WTC11 (cell line): ENCODE results near the gene TUBB2A. TPM values are rescaled to one million over a fixed set of nuclear protein-coding genes. Genes with fewer than 3 reads are reported as not detected.

ENCODE experiments used
- ATAC-seq: fragments of 200-7000 bp; cut with Tn5 transposase; 2 replicates; pipeline ENCODE4 v1.10.0; 2021; ENCODE audit warnings: mild to moderate bottlenecking, moderate library complexity
- CTCF ChIA-PET: fragments of 300-600 bp; sonication (Branson Sonifier 250); formaldehyde crosslinking; loops from one replicate; lab custom pipeline; 2021; ENCODE audit warnings: antibody characterized with exemption; lab: Charles Lee
- POLR2A ChIA-PET: fragments of 350-600 bp; sonication (Branson Sonifier 250); formaldehyde crosslinking; loops from one replicate; lab custom pipeline; 2021; ENCODE audit warnings: antibody characterized with exemption; lab: Charles Lee
- DNase-seq: peaks from one replicate; pipeline ENCODE4 v3.0.0; 2021; ENCODE audit warnings: low spot score
- H3K27ac Mint-ChIP-seq: 2 replicates; pipeline ENCODE4 v1.8.0; 2021; ENCODE audit warnings: mixed read lengths
- H3K27me3 Mint-ChIP-seq: 2 replicates; pipeline ENCODE4 v1.8.0; 2021; ENCODE audit warnings: low read depth, mild to moderate bottlenecking, moderate library complexity, mixed read lengths
- H3K36me3 Mint-ChIP-seq: 2 replicates; pipeline ENCODE4 v1.8.0; 2021; ENCODE audit warnings: mixed read lengths
- H3K4me1 Mint-ChIP-seq: 2 replicates; pipeline ENCODE4 v1.8.0; 2022; ENCODE audit warnings: mixed read lengths
- H3K4me3 Mint-ChIP-seq: 2 replicates; pipeline ENCODE4 v1.8.0; 2021; ENCODE audit warnings: mild to moderate bottlenecking, moderate library complexity, mixed read lengths
- H3K9me3 Mint-ChIP-seq: 2 replicates; pipeline ENCODE4 v1.8.0; 2021; ENCODE audit warnings: mixed read lengths
- CBFB ChIP-seq: sonication (generic); formaldehyde crosslinking; IDR thresholded peaks from 2 replicates; pipeline ENCODE4 v1.8.1; 2022; ENCODE audit warnings: mild to moderate bottlenecking, low read depth, missing genetic modification reagents
- CTCF ChIP-seq: fragments of 200-600 bp; IDR thresholded peaks from 2 replicates; pipeline ENCODE4 v1.8.0; 2022; ENCODE audit warnings: antibody characterized with exemption
- E2F1 ChIP-seq: sonication (generic); formaldehyde crosslinking; IDR thresholded peaks from 2 replicates; pipeline ENCODE4 v1.8.0; 2022; ENCODE audit warnings: mild to moderate bottlenecking, missing genetic modification reagents
- EMX1 ChIP-seq: fragments of 250-450 bp; sonication (Bioruptor Pico); IDR thresholded peaks from 2 replicates; pipeline ENCODE4 v1.8.0; 2021; ENCODE audit warnings: mild to moderate bottlenecking
- NFE2L1 ChIP-seq: sonication (generic); formaldehyde crosslinking; IDR thresholded peaks from 2 replicates; pipeline ENCODE4 v1.8.1; 2023; ENCODE audit warnings: missing genetic modification reagents
- NFYB ChIP-seq: sonication (generic); formaldehyde crosslinking; conservative IDR thresholded peaks from 2 replicates; pipeline ENCODE4 v1.8.0; 2022; ENCODE audit warnings: low read depth, missing genetic modification reagents
- SOX15 ChIP-seq: fragments of 250-450 bp; sonication (Bioruptor Pico); IDR thresholded peaks from 2 replicates; pipeline ENCODE4 v1.9.0; 2021; ENCODE audit warnings: mild to moderate bottlenecking
- SP1 ChIP-seq: sonication (generic); formaldehyde crosslinking; conservative IDR thresholded peaks from 2 replicates; pipeline ENCODE4 v1.8.1; 2022; ENCODE audit warnings: missing genetic modification reagents
- TEAD1 ChIP-seq: sonication (generic); formaldehyde crosslinking; IDR thresholded peaks from 2 replicates; pipeline ENCODE4 v1.8.0; 2022; ENCODE audit warnings: mild to moderate bottlenecking, missing genetic modification reagents
- USF1 ChIP-seq: sonication (generic); formaldehyde crosslinking; IDR thresholded peaks from 2 replicates; pipeline ENCODE4 v1.8.0; 2022; ENCODE audit warnings: mild to moderate bottlenecking, missing genetic modification reagents
- ZNF317 ChIP-seq: sonication (generic); formaldehyde crosslinking; IDR thresholded peaks from 2 replicates; pipeline ENCODE4 v1.8.1; 2023; ENCODE audit warnings: low read depth, mild to moderate bottlenecking, moderate library complexity, missing genetic modification reagents, borderline replicate concordance
- ZNF512 ChIP-seq: sonication (generic); formaldehyde crosslinking; IDR thresholded peaks from 2 replicates; pipeline ENCODE4 v1.8.1; 2022; ENCODE audit warnings: missing genetic modification reagents, borderline replicate concordance
- ZNF671 ChIP-seq: fragments of 250-450 bp; sonication (Bioruptor Pico); IDR thresholded peaks from 2 replicates; pipeline ENCODE4 v1.8.0; 2021; ENCODE audit warnings: mild to moderate bottlenecking
- total RNA-seq: library from RNA; stranded (reverse); gene quantifications from 3 replicates; pipeline ENCODE4 v1.2.3, GENCODE V29; 2021
- TF ChIP-seq, protein P1 (sequence below): sonication (generic); formaldehyde crosslinking; IDR thresholded peaks from 2 replicates; pipeline ENCODE4 v1.8.0; 2023; ENCODE audit warnings: mild to moderate bottlenecking, missing genetic modification reagents
- TF ChIP-seq, protein P2 (sequence below): fragments of 250-450 bp; sonication (Bioruptor Pico); conservative IDR thresholded peaks from 2 replicates; pipeline ENCODE4 v1.9.0; 2021; ENCODE audit warnings: mild to moderate bottlenecking
- TF ChIP-seq, protein P3 (sequence below): sonication (generic); formaldehyde crosslinking; conservative IDR thresholded peaks from 2 replicates; pipeline ENCODE4 v1.8.1; 2023; ENCODE audit warnings: mild to moderate bottlenecking, low read depth, missing genetic modification reagents, moderate library complexity
- TF ChIP-seq, protein P4 (sequence below): sonication (generic); formaldehyde crosslinking; IDR thresholded peaks from 2 replicates; pipeline ENCODE4 v1.8.1; 2023; ENCODE audit warnings: mild to moderate bottlenecking, moderate library complexity, missing genetic modification reagents
- TF ChIP-seq, protein P5 (sequence below): sonication (generic); formaldehyde crosslinking; conservative IDR thresholded peaks from 2 replicates; pipeline ENCODE4 v1.8.1; 2022; ENCODE audit warnings: mild to moderate bottlenecking, missing genetic modification reagents

Gene TUBB2A
- total RNA-seq, 1 experiment from 2014 or later, result 357 TPM

DNA sequence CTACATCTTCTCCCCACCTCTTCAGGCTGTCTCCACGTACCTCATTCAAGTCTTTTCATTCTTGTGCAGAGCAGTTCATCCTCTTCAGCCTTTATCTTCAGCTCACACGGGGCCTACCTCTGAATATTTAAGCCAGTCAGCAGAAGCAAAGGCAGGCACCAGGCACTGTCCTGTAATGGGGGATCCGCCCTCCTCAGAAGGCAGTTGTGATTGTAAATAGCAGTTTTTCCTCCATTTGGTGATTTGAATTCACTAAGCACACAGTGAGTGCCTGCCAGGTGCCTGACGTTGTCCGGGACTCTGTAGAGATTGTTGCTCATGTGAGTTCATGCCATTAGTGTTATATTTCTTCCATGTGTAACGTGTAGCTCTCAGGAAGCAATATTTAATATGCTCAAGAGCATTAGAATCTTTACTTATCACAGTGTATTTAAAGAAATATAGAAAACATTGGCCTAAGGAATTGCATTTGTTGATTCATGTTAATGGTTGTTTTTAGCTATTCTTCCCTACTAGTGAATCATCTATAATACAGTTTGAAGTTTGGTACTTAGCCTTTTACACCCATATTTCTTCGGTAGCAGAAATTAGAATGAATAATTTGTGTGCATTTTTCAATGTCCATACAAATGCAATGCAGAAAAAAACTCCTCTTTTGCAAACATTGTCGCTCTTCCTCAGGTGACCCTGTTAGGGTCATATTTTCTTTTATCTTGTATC, 20.9 kb downstream of the TUBB2A start:
- TF ChIP-seq ZNF317 (no peak), NFE2L1 (no peak), SP1 (no peak), ZNF512 (CRISPR knock-in tag) (no peak), E2F1 (CRISPR knock-in tag) (no peak), TEAD1 (CRISPR knock-in tag) (no peak), EMX1 (no peak), USF1 (no peak), NFYB (CRISPR knock-in tag) (no peak), ZNF671 (no peak), CTCF (no peak), CBFB (CRISPR knock-in tag) (no peak), SOX15 (CRISPR knock-in tag) (no peak)
- TF ChIP-seq, protein P1, sequence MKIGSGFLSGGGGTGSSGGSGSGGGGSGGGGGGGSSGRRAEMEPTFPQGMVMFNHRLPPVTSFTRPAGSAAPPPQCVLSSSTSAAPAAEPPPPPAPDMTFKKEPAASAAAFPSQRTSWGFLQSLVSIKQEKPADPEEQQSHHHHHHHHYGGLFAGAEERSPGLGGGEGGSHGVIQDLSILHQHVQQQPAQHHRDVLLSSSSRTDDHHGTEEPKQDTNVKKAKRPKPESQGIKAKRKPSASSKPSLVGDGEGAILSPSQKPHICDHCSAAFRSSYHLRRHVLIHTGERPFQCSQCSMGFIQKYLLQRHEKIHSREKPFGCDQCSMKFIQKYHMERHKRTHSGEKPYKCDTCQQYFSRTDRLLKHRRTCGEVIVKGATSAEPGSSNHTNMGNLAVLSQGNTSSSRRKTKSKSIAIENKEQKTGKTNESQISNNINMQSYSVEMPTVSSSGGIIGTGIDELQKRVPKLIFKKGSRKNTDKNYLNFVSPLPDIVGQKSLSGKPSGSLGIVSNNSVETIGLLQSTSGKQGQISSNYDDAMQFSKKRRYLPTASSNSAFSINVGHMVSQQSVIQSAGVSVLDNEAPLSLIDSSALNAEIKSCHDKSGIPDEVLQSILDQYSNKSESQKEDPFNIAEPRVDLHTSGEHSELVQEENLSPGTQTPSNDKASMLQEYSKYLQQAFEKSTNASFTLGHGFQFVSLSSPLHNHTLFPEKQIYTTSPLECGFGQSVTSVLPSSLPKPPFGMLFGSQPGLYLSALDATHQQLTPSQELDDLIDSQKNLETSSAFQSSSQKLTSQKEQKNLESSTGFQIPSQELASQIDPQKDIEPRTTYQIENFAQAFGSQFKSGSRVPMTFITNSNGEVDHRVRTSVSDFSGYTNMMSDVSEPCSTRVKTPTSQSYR (CRISPR knock-in tag), result no peak
- TF ChIP-seq, protein P2, sequence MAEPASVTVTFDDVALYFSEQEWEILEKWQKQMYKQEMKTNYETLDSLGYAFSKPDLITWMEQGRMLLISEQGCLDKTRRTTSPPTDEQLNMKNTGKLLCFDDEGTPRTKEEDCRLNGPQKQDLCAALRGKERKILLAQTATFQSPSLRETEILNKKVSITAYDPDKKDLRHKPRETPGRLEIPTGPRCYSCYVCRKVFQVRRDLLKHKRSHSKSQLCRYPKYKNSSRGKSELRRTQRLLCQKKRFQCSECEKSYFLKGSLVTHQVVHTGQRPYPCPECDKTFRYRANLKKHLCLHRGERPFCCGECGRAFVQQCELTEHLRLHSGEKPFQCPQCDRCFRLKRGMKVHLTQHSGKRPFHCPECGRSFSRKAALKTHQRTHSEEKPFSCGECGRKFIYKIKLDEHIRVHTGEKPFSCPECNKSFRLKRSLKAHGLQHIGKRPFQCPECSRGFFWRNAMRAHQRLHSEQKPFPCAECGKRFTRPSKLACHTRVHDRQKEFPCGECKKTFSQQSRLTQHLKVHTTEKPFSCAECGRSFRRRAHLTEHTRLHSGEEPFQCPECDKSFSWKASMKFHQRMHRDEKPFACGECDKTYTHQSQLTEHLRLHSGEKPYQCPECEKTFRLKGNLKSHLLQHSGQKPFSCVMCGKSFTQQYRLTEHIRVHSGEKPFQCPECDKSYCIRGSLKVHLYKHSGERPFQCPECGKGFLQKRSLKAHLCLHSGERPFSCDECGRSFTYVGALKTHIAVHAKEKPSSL (CRISPR knock-in tag), result no peak
- TF ChIP-seq, protein P3, sequence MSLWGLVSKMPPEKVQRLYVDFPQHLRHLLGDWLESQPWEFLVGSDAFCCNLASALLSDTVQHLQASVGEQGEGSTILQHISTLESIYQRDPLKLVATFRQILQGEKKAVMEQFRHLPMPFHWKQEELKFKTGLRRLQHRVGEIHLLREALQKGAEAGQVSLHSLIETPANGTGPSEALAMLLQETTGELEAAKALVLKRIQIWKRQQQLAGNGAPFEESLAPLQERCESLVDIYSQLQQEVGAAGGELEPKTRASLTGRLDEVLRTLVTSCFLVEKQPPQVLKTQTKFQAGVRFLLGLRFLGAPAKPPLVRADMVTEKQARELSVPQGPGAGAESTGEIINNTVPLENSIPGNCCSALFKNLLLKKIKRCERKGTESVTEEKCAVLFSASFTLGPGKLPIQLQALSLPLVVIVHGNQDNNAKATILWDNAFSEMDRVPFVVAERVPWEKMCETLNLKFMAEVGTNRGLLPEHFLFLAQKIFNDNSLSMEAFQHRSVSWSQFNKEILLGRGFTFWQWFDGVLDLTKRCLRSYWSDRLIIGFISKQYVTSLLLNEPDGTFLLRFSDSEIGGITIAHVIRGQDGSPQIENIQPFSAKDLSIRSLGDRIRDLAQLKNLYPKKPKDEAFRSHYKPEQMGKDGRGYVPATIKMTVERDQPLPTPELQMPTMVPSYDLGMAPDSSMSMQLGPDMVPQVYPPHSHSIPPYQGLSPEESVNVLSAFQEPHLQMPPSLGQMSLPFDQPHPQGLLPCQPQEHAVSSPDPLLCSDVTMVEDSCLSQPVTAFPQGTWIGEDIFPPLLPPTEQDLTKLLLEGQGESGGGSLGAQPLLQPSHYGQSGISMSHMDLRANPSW (CRISPR knock-in tag), result no peak
- TF ChIP-seq, protein P4, sequence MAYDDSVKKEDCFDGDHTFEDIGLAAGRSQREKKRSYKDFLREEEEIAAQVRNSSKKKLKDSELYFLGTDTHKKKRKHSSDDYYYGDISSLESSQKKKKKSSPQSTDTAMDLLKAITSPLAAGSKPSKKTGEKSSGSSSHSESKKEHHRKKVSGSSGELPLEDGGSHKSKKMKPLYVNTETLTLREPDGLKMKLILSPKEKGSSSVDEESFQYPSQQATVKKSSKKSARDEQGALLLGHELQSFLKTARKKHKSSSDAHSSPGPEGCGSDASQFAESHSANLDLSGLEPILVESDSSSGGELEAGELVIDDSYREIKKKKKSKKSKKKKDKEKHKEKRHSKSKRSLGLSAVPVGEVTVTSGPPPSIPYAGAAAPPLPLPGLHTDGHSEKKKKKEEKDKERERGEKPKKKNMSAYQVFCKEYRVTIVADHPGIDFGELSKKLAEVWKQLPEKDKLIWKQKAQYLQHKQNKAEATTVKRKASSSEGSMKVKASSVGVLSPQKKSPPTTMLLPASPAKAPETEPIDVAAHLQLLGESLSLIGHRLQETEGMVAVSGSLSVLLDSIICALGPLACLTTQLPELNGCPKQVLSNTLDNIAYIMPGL (CRISPR knock-in tag), result no peak
- TF ChIP-seq, protein P5, sequence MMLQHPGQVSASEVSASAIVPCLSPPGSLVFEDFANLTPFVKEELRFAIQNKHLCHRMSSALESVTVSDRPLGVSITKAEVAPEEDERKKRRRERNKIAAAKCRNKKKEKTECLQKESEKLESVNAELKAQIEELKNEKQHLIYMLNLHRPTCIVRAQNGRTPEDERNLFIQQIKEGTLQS (CRISPR knock-in tag), result no peak
- TF ChIP-seq, all 79 proteins: peak for 0
- Mint-ChIP-seq H3K36me3 (peaks cover 70% of the 10 kb centered on the region), H3K27ac (peak overlapping the region; percentile 41; the same call in 1 of the 2 replicates), H3K9me3 (no peaks in the 10 kb centered on the region), H3K4me3 (no peak overlapping the region), H3K27me3 (no peaks in the 10 kb centered on the region), H3K4me1 (peaks cover 27% of the 10 kb centered on the region)
- DNase-seq (no peak), ATAC-seq (peak; percentile 27)
- ChIA-PET CTCF (interaction anchor here (1.9 kb wide), 1 partner anchor 115 kb away, joined by 9 read pairs; no protein-coding TSS in a partner anchor), POLR2A (no interaction called here)
